Left lung (tissue), 10 donors: ENCODE measurements around the gene DPYD. TPM values are rescaled to one million over a fixed set of nuclear protein-coding genes. Genes with fewer than 3 reads are reported as not detected.

Experiments
- ATAC-seq: fragments of 200-7000 bp; cut with Tn5 transposase; one replicate; pipeline ENCODE4 v1.9.1; 2020; ENCODE audit warnings: moderate library complexity
- DNase-seq, 4 donors: peaks; one replicate each; pipeline ENCODE4 v3.0.0-alpha.2; 2013 to 2020
- H3K27ac ChIP-seq, 2 donors: fragments of 200-600 bp; sonication (generic) in 1 of 2; one replicate each; pipeline versions ENCODE4 v1.5.0 to v1.8.0; 2020 to 2021
- H3K27me3 ChIP-seq, 2 donors: fragments of 200-600 bp; sonication (generic) in 1 of 2; one replicate each; pipeline versions ENCODE4 v1.5.0 to v1.8.0; 2020 to 2021
- H3K36me3 ChIP-seq, 2 donors: fragments of 200-600 bp; sonication (generic) in 1 of 2; one replicate each; pipeline versions ENCODE4 v1.5.0 to v1.8.0; 2020 to 2021
- H3K4me1 ChIP-seq, 2 donors: fragments of 200-600 bp; one replicate each; pipeline ENCODE4 v1.8.0; 2021
- H3K4me3 ChIP-seq, 2 donors: fragments of 200-600 bp; sonication (generic) in 1 of 2; one replicate each; pipeline versions ENCODE4 v1.5.0 to v1.8.0; 2020 to 2021; ENCODE audit warnings: mild to moderate bottlenecking in 1 of 2
- H3K9me3 ChIP-seq, 2 donors: fragments of 200-600 bp; sonication (generic) in 1 of 2; one replicate each; pipeline versions ENCODE4 v1.5.0 to v1.8.0; 2020 to 2021
- CTCF ChIP-seq, 2 donors: fragments of 200-600 bp; sonication (generic) in 1 of 2; IDR thresholded peaks; one replicate each; pipeline versions ENCODE4 v1.5.0 to v1.8.0; 2021; ENCODE audit warnings: antibody characterized with exemption in 2 of 2
- intact Hi-C, 2 donors: fragments of 100-400 bp; cut with DNase I; formaldehyde crosslinking; loops; one replicate each; pipeline versions ENCODE4 v1.11.2 to v1.14.2; 2022
- polyA plus RNA-seq, 6 donors: library from polyadenylated mRNA; unstranded; fragments of 120-200 nt; gene quantifications; one replicate each; pipeline ENCODE4 v1.2.1, GENCODE V29; 2013; ENCODE audit not compliant: insufficient read length in 6 of 6
- total RNA-seq, 2 donors: library from RNA; stranded (reverse); fragmentation: NEBNext Ultra II Directional; extraction: Animal tissue kit (Norgen Biotek cat#: 25700); gene quantifications; one replicate each; pipeline ENCODE4 v1.2.1, GENCODE V29; 2021
- donor health status: DM: no; HTN: yes; CAD: no.
- donor health status: DM: no; HTN: no; CAD: no.

DPYD gene
- total and polyA plus RNA-seq, 8 donors = 21.4 to 106 (median 26.1) TPM

- Histone ChIP-seq H3K27me3 (no peaks in the 10 kb centered on the region), H3K4me1 (no peaks in the 10 kb centered on the region), H3K4me3 (no peak overlapping the region), H3K9me3 (no peaks in the 10 kb centered on the region), H3K27ac (no peak overlapping the region), H3K36me3 (peaks cover 0 to 13% of the 10 kb centered on the region in 2 donors)
- DNase-seq (no peak), ATAC-seq (no peak)
- no peak for TF ChIP-seq CTCF (IDR thresholded peaks at IDR 0.05)
- intact Hi-C loops = no loop called here
Observed at GRCh38 chr1:97383797-97384196, 537.0 kb downstream of the DPYD start.

- TF ChIP-seq CTCF (IDR thresholded peaks at IDR 0.05) = no peak
- no peaks in the 10 kb centered on the region for H3K27me3 ChIP-seq
- DNase-seq = no peak
- H3K4me3 ChIP-seq = no peak overlapping the region
- H3K9me3 ChIP-seq = no peaks in the 10 kb centered on the region
- peaks cover 0 to 13% of the 10 kb centered on the region in 2 donors for H3K36me3 ChIP-seq
- intact Hi-C loops = no loop called here
- no peak overlapping the region for H3K27ac ChIP-seq
- no peak for ATAC-seq
- H3K4me1 ChIP-seq = no peaks in the 10 kb centered on the region
Observed at GRCh38 chr1:97382206-97382605, 538.6 kb downstream of the DPYD start.

- DNase-seq = no peak
- H3K4me3 ChIP-seq = no peak overlapping the region
- no peaks in the 10 kb centered on the region for H3K9me3 ChIP-seq
- no peak overlapping the region for H3K27ac ChIP-seq
- no peaks in the 10 kb centered on the region for H3K4me1 ChIP-seq
- TF ChIP-seq CTCF (IDR thresholded peaks at IDR 0.05) = no peak
- intact Hi-C loops = no loop called here
- ATAC-seq = peak; percentile 18
- peaks cover 0 to 13% of the 10 kb centered on the region in 2 donors for H3K36me3 ChIP-seq
- no peaks in the 10 kb centered on the region for H3K27me3 ChIP-seq
Observed at GRCh38 chr1:97379387-97380075, 541.3 kb downstream of the DPYD start.

GRCh38 chr1:97378596-97378995, 542.2 kb downstream of the DPYD start:
- DNase-seq (no peak), ATAC-seq (no peak)
- intact Hi-C loops = no loop called here
- Histone ChIP-seq H3K27ac (no peak overlapping the region), H3K4me3 (no peak overlapping the region), H3K4me1 (no peaks in the 10 kb centered on the region), H3K9me3 (no peaks in the 10 kb centered on the region), H3K36me3 (peaks cover 0 to 13% of the 10 kb centered on the region in 2 donors), H3K27me3 (no peaks in the 10 kb centered on the region)
- TF ChIP-seq CTCF (IDR thresholded peaks at IDR 0.05) = no peak

GRCh38 chr1:97377432-97378034, 543.3 kb downstream of the DPYD start:
- ATAC-seq (no peak), DNase-seq (no peak)
- H3K9me3 ChIP-seq = no peaks in the 10 kb centered on the region
- intact Hi-C loops = no loop called here
- TF ChIP-seq CTCF (IDR thresholded peaks at IDR 0.05) = no peak
- H3K4me3 ChIP-seq = no peak overlapping the region
- no peak overlapping the region for H3K27ac ChIP-seq
- H3K27me3 ChIP-seq = no peaks in the 10 kb centered on the region
- no peaks in the 10 kb centered on the region for H3K4me1 ChIP-seq
- peaks cover 0 to 18% of the 10 kb centered on the region in 2 donors for H3K36me3 ChIP-seq
